Ishikawa (cell line): Measurements from ENCODE around the gene AMY2A.

Experiments
- CEBPB ChIP-seq: IDR thresholded peaks from 2 replicates; pipeline ENCODE4 v1.6.1; 2012
- EP300 ChIP-seq: IDR thresholded peaks from 2 replicates; pipeline ENCODE4 v1.6.1; 2012; ENCODE audit warnings: borderline replicate concordance
- RAD21 ChIP-seq: IDR thresholded peaks from 2 replicates; pipeline ENCODE4 v1.6.1; 2012; ENCODE audit warnings: low read depth
- REST ChIP-seq: IDR thresholded peaks from 2 replicates; pipeline ENCODE4 v1.6.1; 2012; ENCODE audit warnings: low read depth, mild to moderate bottlenecking
- TEAD4 ChIP-seq: IDR thresholded peaks from 2 replicates; pipeline ENCODE4 v1.6.1; 2012

- TF ChIP-seq CEBPB (no peak), EP300 (no peak), RAD21 (no peak), TEAD4 (no peak), REST (no peak)
Observed at GRCh38 chr1:103576065-103576464, 41.2 kb upstream of the AMY2A start.
